ENCODE data around the gene LGALSL. TPM values are rescaled to one million over a fixed set of nuclear protein-coding genes. Genes with fewer than 3 reads are reported as not detected.

LGALSL gene
- total and polyA plus RNA-seq, 9 of the 15 experiments (the other 6 are each of a cell fraction or from before 2014, with no cell fraction given) = 0.04 to 0.29 (median 0.14) TPM; not detected in 3

GRCh38 chr2:64422466-64422865 is 31.5 kb upstream of the LGALSL start:
- POLR2A ChIA-PET = interaction anchor here (0.8 kb wide), 1 partner anchor 9 kb away, joined by 3 read pairs; no protein-coding TSS in a partner anchor
- H3K9me1 ChIP-seq (ENCODE audit: control insufficient read depth, insufficient read depth, low read length) = no peaks in the 10 kb centered on the region
- no peak overlapping the region for H3K27ac ChIP-seq (ENCODE audit: extremely low read depth, low read depth, low read length)
- H3K79me2 ChIP-seq (ENCODE audit: control insufficient read depth, insufficient read depth, low read length) = no peaks in the 10 kb centered on the region
- no peaks in the 10 kb centered on the region for H3K36me3 ChIP-seq (ENCODE audit: control insufficient read depth, insufficient read depth, low read length)
- no peak overlapping the region for H3K4me3 ChIP-seq
- H3K4me2 ChIP-seq (ENCODE audit: insufficient read depth, low read length) = no peak overlapping the region
- no peaks in the 10 kb centered on the region for H3K9me3 ChIP-seq (replicated peaks; ENCODE audit: control insufficient read depth, insufficient read depth, low read depth, low read length)
- no TSS peak for BruUV-seq (replicated peaks)
- H4K20me1 ChIP-seq (replicated peaks; ENCODE audit: control insufficient read depth, insufficient read depth, low read length) = no peaks in the 10 kb centered on the region
- H3K27me3 ChIP-seq (ENCODE audit: control insufficient read depth in 2 of 2, insufficient read depth in 2 of 2, low read length in 2 of 2) = peaks cover 6 to 7% of the 10 kb centered on the region in 2 experiments; a peak in 2 of 5 replicates
- no peaks in the 10 kb centered on the region for H3K4me1 ChIP-seq (replicated peaks in 1 of 2; ENCODE audit: control insufficient read depth in 2 of 2, insufficient read depth in 2 of 2, low read length in 2 of 2)
- ATAC-seq = no peak
- in situ Hi-C loops (cut with MboI) = no loop called here
- FAIRE-seq = no peak
- no peak overlapping the region for H2AFZ ChIP-seq (ENCODE audit: low read depth, low read length)
- intact Hi-C loops (cut with micrococcal nuclease) = no loop called here
- no peak for DNase-seq (ENCODE audit: extremely low read depth in 1 of 4, low spot score in 3 of 4)
- 0% methylated on average over 1 of the region's 1 CpG for WGBS (ENCODE audit: insufficient coverage, low coverage, missing lambda C conversion rate)
- CTCF ChIA-PET (ENCODE audit: low intra/inter-chr PET ratio) = no interaction called here
- TF ChIP-seq ZC3H4 (CRISPR knock-in tag; IDR thresholded peaks at IDR 0.05; ENCODE audit: borderline replicate concordance) (no peak), CBX3 (IDR thresholded peaks at IDR 0.05; ENCODE audit: borderline replicate concordance in 1 of 2, low read length in 2 of 2) (no peak), KLF16 (IDR thresholded peaks at IDR 0.05) (no peak), CAMTA2 (CRISPR knock-in tag; conservative IDR thresholded peaks at IDR 0.05) (no peak), SP1 (CRISPR knock-in tag; IDR thresholded peaks at IDR 0.05) (no peak)
- H3K9ac ChIP-seq (ENCODE audit: insufficient read depth in 1 of 2, low read depth in 2 of 2, low read length in 2 of 2) = no peak overlapping the region

- no peak overlapping the region for H2AFZ ChIP-seq (ENCODE audit: low read depth, low read length)
- H3K9ac ChIP-seq (ENCODE audit: insufficient read depth in 1 of 2, low read depth in 2 of 2, low read length in 2 of 2) = no peak overlapping the region
- no peaks in the 10 kb centered on the region for H3K4me1 ChIP-seq (replicated peaks in 1 of 2; ENCODE audit: control insufficient read depth in 2 of 2, insufficient read depth in 2 of 2, low read length in 2 of 2)
- CTCF ChIA-PET (ENCODE audit: low intra/inter-chr PET ratio) = no interaction called here
- H3K9me3 ChIP-seq (replicated peaks; ENCODE audit: control insufficient read depth, insufficient read depth, low read depth, low read length) = no peaks in the 10 kb centered on the region
- H3K79me2 ChIP-seq (ENCODE audit: control insufficient read depth, insufficient read depth, low read length) = no peaks in the 10 kb centered on the region
- no peaks in the 10 kb centered on the region for H3K36me3 ChIP-seq (ENCODE audit: control insufficient read depth, insufficient read depth, low read length)
- H3K4me3 ChIP-seq = no peak overlapping the region
- POLR2A ChIA-PET = no interaction called here
- in situ Hi-C loops (cut with MboI) = no loop called here
- FAIRE-seq (no peak), ATAC-seq (no peak), DNase-seq (ENCODE audit: extremely low read depth in 1 of 4, low spot score in 3 of 4) (no peak)
- H3K27me3 ChIP-seq (ENCODE audit: control insufficient read depth in 2 of 2, insufficient read depth in 2 of 2, low read length in 2 of 2) = peaks cover 6 to 7% of the 10 kb centered on the region in 2 experiments; a peak in 2 of 5 replicates
- intact Hi-C loops (cut with micrococcal nuclease) = no loop called here
- TF ChIP-seq TAF9B (IDR thresholded peaks at IDR 0.05; ENCODE audit: partially characterized antibody) (no peak), ARID4B (CRISPR knock-in tag; IDR thresholded peaks at IDR 0.05) (no peak), ZFP36 (IDR thresholded peaks at IDR 0.05; ENCODE audit: low read depth, low read length, partially characterized antibody) (no peak)
- H3K27ac ChIP-seq (ENCODE audit: extremely low read depth, low read depth, low read length) = no peak overlapping the region
- H4K20me1 ChIP-seq (replicated peaks; ENCODE audit: control insufficient read depth, insufficient read depth, low read length) = no peaks in the 10 kb centered on the region
- no peak overlapping the region for H3K4me2 ChIP-seq (ENCODE audit: insufficient read depth, low read length)
- H3K9me1 ChIP-seq (ENCODE audit: control insufficient read depth, insufficient read depth, low read length) = no peaks in the 10 kb centered on the region
- no TSS peak for BruUV-seq (replicated peaks)
These were observed 30.7 kb upstream of the LGALSL start for GRCh38 chr2:64423303-64423702.

Data from K562 (cell line).